GM19372 (cell line): ENCODE results near the gene GPR65.

Experiments used
- ATAC-seq: cut with Tn5 transposase; IDR thresholded peaks from one replicate; pipeline ENCODE4 v1.9.1; 2021; ENCODE audit warnings: mild to moderate bottlenecking, low read depth, moderate library complexity; ENCODE audit not compliant: unreplicated experiment

The GPR65 gene, protein sequence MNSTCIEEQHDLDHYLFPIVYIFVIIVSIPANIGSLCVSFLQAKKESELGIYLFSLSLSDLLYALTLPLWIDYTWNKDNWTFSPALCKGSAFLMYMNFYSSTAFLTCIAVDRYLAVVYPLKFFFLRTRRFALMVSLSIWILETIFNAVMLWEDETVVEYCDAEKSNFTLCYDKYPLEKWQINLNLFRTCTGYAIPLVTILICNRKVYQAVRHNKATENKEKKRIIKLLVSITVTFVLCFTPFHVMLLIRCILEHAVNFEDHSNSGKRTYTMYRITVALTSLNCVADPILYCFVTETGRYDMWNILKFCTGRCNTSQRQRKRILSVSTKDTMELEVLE

DNA sequence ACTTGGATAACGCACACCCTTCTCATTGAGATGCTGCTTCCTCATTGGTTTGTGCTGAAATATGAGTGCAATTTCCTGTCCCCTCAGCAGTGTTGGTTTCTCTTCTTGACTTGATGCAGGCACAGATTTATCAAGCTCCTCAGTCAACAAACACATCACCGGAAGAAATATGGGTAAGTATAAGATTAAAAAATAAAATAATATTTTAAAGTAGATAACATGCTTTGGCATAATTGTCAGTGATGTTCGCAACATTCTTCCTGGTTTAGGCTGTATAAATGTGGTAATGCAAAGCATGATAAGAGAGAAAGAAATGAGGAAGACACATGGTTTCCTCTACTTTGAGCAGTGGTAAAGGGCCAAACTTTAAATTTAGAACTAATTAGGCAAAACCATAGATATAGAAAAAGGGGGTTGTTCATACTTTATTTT lies at the start of gene GPR65:
Gene GPR65, plus strand, starts transcription at position 86 of the 432 bp plus-strand sequence. CDS start 5,713 bp downstream, outside the sequence.
- ATAC-seq, result peak; percentile 62

DNA sequence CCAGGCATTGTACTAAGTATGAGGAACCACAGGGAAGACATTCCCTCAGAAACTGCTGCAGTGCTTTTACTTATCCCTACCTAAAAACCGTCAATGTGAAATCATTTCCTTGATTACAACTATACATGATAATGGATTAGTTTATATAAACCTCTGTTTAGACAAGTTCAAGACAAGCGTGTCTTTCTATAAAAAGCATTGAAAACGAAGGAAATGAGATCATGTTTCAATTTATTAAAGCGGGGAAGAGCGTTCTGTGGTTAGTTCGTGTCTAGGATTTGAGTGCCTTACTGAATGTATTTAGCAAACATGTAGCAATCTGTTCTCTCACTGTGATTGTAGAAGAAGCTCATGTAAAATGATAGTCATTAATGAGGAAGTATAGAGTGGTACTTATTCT lies 49.4 kb upstream of the GPR65 start:
- ATAC-seq, result no peak

DNA sequence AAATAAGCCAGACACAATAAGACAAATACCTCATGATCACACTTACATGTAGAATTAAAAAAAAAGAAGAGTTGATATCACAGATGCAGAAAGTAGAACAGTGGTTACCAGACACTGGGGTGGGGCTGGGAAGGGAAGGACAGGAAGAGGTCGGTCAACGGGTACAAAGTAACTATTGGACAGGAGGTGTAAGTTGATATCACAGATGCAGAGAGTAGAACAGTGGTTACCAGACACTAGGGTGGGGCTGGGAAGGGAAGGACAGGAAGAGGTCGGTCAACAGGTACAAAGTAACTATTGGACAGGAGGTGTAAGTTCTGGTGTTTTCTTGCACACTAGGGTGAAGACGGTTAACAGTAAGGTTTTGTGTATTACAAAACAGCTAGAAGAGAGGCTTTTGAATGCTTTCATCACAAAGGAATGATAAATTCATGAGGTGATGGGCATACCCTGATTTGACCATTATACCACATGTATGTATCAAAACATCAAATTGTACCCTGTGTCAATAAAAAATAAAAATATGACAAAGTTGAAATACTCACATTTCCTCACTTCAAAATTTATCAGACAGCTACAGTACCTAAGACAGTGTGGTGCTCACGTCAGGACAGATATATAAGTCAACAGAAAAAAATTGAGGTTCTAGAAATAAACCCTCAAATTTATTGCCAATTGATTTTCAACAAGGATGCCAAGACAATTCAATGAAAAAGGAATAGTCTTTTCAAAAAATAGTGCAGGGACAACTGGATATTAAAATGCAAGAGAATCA lies 44.7 kb upstream of the GPR65 start:
- no peak for ATAC-seq

DNA sequence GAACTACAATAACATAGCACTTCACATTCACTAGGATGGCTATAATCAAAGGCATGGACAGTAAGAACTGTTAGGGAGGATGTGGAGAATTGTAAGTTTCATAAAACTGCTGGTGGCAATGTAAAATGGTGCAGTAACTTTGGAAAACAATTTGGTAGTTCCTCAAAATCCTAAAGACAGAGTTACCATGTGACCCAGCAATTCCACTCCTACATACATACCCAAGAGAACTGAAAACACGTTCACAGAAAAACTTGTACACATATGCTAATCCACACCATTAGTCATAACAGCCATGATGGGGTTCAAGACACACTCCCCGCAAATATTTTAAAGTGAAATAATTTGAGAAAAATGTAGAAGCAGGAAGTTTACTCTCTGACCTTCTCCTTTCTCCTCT lies 43.7 kb upstream of the GPR65 start:
- no peak for ATAC-seq

DNA sequence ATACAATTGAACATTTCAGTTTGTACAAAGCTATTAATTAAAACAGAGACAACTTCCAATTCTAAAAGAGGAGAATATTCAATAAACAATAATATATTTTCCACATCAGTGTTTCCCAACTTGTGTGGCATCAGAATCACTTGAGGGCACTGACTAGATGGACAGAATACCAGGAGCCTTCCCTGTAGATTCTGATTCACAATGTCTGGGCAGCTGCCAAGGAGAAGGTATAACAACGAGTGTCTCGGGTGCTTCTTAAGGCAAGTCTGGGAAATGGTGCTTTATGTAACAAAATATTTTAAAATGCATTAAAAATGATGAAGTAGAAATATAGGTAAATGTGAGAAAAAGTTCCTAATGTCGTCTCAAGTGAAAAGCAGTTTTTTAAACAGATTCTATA lies 38.1 kb upstream of the GPR65 start:
- no peak for ATAC-seq

DNA sequence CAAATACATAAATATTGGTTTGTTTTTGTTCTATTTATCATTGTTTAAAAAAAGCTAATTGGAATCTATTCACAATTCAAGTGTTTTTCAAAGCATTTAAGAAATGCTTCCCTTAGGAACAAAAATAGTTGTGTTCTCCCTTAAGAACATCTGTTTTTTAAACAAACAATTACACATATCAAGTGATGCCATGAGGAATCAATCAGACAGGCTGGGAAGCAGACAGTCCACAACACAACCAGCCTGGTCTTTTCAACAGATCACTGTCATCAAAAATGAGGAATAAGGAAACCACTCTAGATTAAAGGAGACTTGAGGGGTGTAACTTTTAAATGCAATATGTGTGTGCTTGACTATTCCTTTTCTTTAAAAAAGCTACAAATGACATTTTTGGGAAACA lies 37.4 kb upstream of the GPR65 start:
- no peak for ATAC-seq

DNA sequence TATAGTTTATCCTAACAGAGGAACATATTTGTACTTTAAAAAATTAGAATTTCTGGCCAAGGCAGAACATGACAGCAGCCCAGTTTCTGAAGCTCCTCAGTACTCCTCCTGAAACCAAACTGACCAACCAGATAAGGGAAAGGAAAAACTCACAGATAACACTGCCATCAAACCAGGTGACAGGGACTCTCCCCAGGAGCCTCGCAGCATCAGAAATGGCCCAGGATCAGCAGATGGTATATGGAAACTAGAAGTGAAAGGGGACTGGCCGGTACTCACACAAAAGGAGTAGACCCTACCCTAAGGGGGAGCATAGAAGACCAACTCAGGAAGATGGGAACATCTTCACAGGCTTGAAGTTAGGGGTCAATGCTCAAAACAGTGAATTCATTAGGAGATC lies 33.9 kb upstream of the GPR65 start:
- ATAC-seq, result peak; percentile 74

DNA sequence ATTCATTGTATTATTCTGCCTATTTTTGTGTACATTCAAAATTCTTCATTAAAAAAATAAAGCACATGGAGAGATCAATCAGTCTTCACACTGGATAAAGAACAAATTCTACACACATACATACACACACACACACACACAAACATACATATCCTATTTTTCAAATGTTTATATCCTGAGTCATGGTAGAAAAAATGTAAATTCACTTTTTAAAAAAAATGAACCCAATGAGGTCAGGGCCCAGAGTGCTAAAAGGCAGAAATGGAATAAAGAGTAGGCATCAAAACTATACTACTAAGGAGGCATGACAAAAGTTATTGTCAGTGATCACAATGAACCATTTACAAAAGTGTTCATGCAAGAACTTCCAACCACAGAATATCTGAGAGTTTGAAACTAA lies 29.3 kb upstream of the GPR65 start:
- ATAC-seq, result no peak

DNA sequence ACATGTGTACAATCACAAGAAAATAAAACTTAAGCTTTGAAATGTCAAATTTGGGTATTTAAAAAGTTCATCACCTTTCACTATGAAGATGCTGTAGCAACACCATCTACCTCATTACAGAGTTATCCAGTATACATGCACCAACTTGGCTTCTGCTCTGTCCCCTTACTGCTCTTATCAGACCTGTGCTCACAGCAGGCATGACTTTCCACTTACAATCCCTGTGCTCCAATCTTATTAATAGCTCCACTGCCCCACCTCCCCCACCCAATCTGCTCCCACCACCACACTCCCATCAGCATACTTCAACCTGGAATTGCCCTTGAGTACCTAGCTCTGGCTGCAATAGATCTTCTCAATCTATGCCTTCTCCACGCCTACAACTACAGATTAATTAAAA lies 25.2 kb upstream of the GPR65 start:
- ATAC-seq, result no peak

DNA sequence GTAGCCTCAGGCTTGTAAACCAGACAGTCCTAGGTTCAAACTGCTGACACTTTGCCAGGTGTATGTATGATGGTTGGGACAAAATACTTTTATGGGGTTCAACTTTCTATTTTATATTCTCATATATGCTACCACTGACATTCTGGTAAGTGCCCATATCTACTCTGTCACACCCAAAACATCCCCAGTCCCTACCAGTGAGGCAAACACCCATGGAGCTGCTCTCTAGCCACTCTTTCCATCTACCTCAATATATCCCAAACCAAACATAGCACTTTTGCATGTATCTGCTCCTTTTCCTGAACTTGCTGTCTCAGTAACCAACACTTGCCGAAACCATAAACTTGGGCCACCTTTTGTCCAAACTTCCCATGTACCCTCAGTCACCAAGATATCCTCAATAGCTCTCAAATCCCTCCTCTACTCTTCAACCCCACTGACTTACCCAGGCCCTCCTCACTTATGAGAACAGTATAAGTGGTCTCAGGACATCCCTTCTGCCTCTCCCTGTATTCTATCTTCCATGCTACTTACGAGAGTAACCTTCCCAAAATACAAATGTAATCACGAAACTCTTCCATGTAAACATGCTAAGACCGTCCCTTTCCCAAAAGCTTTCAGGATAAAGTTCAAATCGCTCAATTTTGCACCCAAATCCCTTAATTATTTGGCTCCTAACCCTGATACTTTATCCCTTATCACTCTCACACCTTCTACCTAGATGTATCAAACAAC lies 15.5 kb upstream of the GPR65 start:
- no peak for ATAC-seq

DNA sequence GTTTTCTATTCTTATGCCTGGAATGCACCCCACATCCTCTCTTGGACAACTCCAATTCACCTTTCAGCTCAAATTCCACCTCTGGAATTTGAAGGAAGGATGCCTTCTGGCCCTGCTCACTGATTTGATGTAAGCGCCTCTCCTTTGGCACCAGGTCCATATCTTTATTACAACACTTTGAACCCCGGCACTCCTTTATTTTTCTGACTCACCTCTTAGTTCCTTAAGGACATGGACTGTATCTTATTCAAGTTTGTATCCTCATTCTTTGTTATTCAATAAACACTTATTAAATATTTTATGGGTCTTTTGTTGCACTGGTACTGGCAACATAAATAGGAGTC lies 15.0 kb upstream of the GPR65 start:
- no peak for ATAC-seq

DNA sequence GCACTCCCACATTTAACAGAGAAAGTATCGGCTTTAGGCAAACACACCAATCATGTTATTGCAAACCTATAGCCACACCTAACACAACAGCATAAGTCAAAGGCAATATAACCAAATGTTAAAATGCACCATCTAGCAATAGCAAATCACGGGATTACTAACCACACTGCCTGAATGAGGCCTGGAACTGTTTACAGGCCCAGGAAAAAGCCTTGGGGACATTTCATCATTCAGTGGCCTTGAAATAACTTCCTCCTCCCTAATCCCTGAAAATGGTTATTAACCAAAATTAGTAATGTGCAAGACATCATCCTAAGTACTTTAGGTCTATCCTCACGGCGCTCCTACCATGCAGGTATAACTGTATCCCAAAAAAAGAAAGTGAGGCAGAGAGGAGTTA lies 14.3 kb upstream of the GPR65 start:
- no peak for ATAC-seq

DNA sequence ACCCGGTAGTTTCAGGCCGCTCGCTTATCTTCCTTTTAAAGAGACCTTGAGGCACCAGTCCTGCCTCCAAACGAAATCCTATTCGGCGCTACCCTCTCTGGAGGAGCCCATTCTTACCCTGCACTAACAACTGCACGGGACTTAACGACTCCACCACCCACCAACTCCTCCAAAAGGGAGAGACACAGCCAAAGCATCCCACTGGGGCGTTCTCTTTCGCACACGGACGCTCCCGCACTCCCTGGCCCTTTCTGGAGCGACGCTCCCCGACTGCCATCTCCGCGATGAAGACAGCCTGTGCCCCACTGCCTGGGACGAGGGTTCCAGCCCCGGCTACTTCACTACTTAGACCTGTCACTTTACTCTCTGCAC lies 12.6 kb upstream of the GPR65 start:
- peak; percentile 2 for ATAC-seq

DNA sequence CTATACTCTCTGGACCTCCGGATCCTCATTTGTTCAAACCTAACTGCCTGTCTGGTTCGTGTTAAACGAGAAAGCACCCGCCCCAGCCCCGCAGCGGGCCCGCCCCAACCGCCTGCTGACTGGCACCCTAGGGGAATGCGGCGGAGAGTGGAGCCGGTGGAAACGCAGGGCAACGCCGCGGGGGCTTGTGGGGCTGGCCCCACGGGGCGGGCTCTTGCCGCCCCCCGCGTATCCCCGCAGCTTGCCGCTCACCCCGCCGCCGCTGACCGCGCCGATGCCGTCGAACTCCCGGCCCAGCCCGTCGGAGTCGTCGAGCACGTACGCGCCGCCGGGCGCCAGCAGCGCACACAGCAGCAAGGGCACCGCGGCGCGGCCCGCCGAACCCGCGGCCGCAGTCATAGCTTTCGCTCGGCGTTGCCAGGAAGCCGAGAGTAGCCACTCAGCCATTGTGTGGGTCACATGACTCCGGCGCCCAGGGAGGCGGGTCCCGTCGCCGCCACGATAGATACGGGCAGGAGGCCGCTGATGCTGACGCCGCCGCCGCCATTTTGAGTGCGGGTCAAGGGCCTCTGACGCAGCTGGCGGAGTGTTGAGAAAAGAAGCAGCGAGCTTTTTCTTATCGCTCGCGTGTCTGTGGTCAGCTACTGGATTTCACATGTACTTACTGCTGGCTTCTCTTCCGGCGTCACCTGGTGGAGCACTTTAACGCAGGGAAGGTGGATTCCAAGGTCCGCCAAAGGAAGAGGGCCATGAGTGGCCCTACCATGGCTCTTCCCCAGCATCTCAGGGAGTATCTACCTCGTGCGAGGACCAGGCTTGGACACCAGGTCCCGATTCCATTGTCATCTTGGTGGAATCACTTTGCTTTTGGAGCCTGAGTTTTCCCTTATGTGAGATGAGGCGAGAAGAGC lies 12.0 kb upstream of the GPR65 start, which contains the start of gene GALC:
Gene GALC, minus strand, starts transcription at position 465 of the 911 bp plus-strand sequence. Its CDS starts 18 bp downstream, at position 447.
- ATAC-seq, result peak; percentile 79

DNA sequence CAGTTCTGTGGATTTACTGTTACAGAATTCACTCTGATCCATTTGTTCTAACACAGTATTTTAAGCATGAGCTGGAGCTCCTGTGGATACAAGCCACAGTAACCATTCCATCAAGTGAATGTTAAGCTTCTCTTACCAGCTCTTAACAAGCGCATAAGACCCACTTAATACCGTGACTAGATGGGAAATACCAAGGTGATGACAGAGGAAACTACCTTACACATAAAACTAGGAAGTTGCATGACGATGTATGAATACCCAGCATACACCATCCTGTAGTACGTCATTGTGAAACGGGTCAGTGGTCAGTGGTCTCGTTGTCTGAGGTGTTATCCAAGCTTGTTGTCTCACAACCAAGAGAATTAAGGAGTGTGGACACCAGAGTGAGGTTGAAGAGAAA lies 10.0 kb upstream of the GPR65 start:
- peak; percentile 45 for ATAC-seq

DNA sequence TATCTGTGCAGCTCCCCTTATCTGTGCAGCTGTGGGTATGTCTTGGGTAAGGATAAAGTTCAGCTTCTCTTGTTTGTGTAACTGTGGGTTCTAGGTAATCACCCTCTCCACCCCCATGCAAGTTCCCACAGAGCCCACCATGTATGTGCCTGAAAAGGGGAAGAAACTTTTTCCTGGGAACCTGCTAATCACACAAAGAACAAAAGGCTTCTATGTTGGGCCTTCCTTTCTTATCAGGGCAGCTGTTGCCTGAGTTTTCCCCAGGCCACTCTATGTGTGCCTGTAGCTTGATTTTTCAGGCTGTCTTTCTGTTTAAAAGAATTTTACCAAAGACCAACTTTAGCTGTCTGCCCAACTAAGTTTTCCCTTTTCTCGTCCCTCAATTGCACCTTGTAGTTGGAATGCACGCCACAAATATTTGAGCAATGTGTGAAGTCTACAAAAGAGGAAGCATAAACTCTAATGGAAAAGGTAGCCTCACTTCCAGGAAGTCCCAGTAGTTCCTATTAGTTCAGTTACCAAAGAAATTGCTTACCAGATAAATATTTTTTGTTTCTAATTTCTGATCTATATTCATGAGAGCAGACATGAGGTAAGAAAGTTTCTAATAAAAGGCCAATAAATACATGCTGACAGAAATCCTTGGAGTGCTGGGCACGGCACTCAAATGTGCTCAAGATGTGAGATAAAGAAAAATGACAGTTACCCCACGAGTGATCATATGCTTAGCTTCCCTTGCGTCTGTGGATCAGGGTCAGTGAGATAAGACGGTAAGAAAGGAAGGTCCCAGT lies 9.2 kb upstream of the GPR65 start:
- no peak for ATAC-seq

DNA sequence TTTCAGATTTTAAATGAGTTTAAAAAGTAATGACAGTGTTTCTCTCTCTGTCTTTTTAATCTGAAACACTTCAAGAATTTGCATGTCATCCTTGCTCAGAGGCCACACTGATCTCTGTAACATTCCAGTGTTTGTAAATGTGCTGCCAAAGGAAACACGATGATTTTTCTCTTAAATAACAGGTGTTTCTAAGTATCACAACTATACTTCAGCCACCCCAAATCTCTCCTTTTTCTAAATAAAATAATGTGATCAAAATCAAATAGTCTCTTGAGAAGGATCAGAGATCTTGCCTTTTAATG lies 8.7 kb upstream of the GPR65 start:
- no peak for ATAC-seq

DNA sequence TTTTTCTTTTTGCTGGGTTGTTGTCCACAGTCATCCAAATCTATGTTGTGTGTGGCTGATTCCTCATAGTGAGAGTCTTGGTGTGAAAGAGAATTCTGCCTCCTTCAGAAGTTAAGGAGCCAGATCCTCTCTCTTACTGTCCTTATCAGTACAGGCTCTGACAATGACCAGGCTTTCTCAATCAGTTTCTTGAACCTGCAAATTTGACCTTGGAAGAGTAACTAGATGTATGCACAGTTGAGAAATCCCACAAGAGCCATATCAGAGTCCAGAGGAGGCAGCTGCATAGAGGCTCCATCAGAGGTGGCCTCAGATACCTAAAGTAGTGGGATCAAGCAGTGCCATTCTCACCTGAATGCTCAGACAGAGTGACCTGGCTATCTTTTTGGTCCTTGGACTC lies 6.5 kb upstream of the GPR65 start:
- ATAC-seq, result no peak

DNA sequence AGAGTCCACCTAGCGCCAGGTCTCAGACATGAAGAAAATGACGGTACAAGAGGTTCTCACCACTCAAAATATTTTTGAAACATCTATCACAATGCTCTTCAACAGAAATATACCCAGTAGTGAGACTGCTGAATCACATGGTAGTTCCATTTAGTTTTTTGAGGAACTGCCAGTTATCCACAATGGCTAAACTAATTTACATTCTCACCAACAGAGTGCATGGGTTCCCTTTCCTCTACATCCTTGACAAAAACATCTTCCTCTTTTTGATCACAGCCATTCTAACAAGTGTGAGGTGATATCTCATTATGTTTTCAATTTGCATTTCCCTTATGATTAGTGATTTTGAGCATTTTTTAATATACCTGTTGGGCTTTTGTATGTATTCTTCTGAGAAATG lies 5.7 kb upstream of the GPR65 start:
- no peak for ATAC-seq
